ENCODE measurements around the gene SEPTIN1.
"Not testable (repeated sequence)": the region's sequence is repeated elsewhere in the genome, so short reads cannot be mapped to it uniquely, and the experiment has no call there.

Gene SEPTIN1

GRCh38 chr16:30340621-30341020 is 41.7 kb downstream of the SEPTIN1 start:
- in situ Hi-C loops (cut with MboI; ENCODE audit: low pct_unique_long_range_greater_than_20kb, low sequenced_read_pairs, unreplicated experiment), result no loop called here
- DNase-seq (ENCODE audit: low spot score), result no peak
- no peak for TF ChIP-seq CTCF (IDR thresholded peaks at IDR 0.05; ENCODE audit: extremely low read depth, insufficient read depth, missing control alignments)

GRCh38 chr16:30338715-30339114 is 43.6 kb downstream of the SEPTIN1 start:
- DNase-seq (ENCODE audit: low spot score); in situ Hi-C loops (cut with MboI; ENCODE audit: low pct_unique_long_range_greater_than_20kb, low sequenced_read_pairs, unreplicated experiment): not testable (repeated sequence)

GRCh38 chr16:30337964-30338357 is 44.4 kb downstream of the SEPTIN1 start:
- in situ Hi-C loops (cut with MboI; ENCODE audit: low pct_unique_long_range_greater_than_20kb, low sequenced_read_pairs, unreplicated experiment); DNase-seq (ENCODE audit: low spot score): not testable (repeated sequence)

- TF ChIP-seq CTCF (IDR thresholded peaks at IDR 0.05; ENCODE audit: extremely low read depth, insufficient read depth, missing control alignments), result no peak
- DNase-seq (ENCODE audit: low spot score), result no peak
- in situ Hi-C loops (cut with MboI; ENCODE audit: low pct_unique_long_range_greater_than_20kb, low sequenced_read_pairs, unreplicated experiment), result no loop called here
Measured at GRCh38 chr16:30335598-30336474, 46.5 kb downstream of the SEPTIN1 start.

- peak; percentile 64 for DNase-seq (ENCODE audit: low spot score)
- in situ Hi-C loops (cut with MboI; ENCODE audit: low pct_unique_long_range_greater_than_20kb, low sequenced_read_pairs, unreplicated experiment), result not testable (repeated sequence)
Measured at GRCh38 chr16:30335028-30335597, 47.2 kb downstream of the SEPTIN1 start.

GRCh38 chr16:30334473-30334989 is 47.8 kb downstream of the SEPTIN1 start:
- DNase-seq (ENCODE audit: low spot score), result peak; percentile 63
- in situ Hi-C loops (cut with MboI; ENCODE audit: low pct_unique_long_range_greater_than_20kb, low sequenced_read_pairs, unreplicated experiment), result not testable (repeated sequence)

All from GM13977 (cell line).